GM19099 (cell line): ENCODE results near the gene BCAS1.

Source experiments
- POLR2A ChIP-seq: IDR thresholded peaks from 3 replicates; pipeline ENCODE4 v1.6.1; 2011; ENCODE audit warnings: low read depth; ENCODE audit not compliant: insufficient read length; ENCODE audit errors: extremely low read depth

The BCAS1 gene

GRCh38 chr20:54048891-54049545 lies 21.4 kb downstream of the BCAS1 start:
- TF ChIP-seq POLR2A = no peak

DNA sequence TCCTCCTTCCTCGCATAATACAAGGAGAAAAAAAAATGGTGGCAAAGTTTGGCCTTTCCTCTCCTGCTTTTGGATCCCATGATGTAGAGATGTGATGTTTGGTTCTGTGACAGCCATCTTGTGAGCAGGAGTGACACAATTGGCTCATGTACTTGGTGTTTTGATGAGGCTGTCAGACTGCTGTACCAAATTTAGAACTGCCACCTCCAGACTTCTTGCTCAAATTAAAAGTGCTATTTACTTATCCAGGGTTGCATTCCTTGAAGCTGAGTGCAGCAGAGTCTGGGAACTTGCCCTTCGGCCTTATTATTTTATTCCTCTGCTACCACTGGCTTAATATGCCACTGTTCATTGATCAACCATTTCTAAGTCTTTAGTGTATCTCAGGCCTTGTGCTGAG lies 21.9 kb downstream of the BCAS1 start:
- TF ChIP-seq POLR2A = no peak

DNA sequence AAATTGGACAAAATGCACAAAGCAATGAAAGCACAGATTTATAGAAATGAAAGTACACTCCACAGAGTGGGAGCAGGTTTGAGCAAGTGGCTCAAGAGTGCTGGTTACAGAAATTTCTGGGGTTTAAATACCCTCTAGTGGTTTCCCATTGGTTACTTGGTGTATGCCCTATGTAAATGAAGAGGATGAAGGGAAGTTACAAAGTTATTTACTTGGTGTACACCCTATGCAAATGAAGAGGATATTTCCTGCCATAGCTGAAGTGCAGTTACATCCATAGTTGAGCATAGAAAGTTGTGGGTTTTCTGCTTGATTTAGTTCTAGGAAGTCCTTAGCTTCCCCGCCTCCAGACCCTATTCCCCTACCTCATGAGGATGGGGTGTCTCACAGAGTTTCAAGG lies 22.7 kb downstream of the BCAS1 start:
- TF ChIP-seq POLR2A = no peak

- no peak for TF ChIP-seq POLR2A
These were observed 23.3 kb downstream of the BCAS1 start for GRCh38 chr20:54047048-54047447.

GRCh38 chr20:54044156-54044555 lies 26.2 kb downstream of the BCAS1 start:
- TF ChIP-seq POLR2A = no peak

GRCh38 chr20:54043076-54043967 lies 27.1 kb downstream of the BCAS1 start:
- TF ChIP-seq POLR2A = no peak

- no peak for TF ChIP-seq POLR2A
These were observed 28.4 kb downstream of the BCAS1 start for GRCh38 chr20:54042021-54042420.

- TF ChIP-seq POLR2A = no peak
These were observed 29.1 kb downstream of the BCAS1 start for GRCh38 chr20:54041336-54041735.

DNA sequence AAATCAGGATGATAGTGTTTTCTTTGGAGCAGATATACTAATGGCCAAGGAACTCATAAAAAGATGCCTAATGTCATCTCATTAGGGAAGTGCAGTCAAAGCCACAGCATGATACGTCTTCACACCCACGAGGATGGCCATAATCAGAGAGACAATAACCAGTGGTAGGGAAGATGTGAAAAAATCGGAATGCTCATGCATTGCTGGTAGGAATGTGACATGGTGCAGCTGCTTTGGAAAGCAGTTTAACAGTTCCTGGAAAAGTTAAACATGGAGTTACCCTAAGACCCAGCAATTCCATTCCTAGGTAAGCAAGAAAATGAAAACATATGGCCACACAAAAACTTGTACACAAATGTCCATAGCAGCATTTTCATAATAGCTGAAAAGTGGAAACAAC lies 29.9 kb downstream of the BCAS1 start:
- TF ChIP-seq POLR2A = no peak

DNA sequence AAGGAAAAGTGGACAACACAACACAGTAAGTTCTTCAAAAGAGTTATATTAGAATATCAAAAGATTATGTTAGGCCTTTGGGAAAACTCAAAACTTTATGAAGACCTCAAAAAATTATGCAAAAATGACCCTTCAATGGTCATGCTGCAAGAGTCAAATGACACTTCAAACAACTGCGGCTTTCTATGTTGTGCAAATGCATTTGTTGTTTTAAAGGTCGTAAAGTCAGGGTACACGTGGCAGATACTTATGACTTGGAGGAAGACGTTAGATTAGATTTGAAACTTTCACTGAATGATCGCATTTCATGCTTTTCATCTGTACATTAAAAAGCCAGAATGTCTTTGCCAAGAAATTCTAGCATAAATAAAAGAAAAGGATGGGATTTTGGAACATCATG lies 31.4 kb downstream of the BCAS1 start:
- no peak for TF ChIP-seq POLR2A

GRCh38 chr20:54037525-54037924 lies 32.9 kb downstream of the BCAS1 start:
- no peak for TF ChIP-seq POLR2A

DNA sequence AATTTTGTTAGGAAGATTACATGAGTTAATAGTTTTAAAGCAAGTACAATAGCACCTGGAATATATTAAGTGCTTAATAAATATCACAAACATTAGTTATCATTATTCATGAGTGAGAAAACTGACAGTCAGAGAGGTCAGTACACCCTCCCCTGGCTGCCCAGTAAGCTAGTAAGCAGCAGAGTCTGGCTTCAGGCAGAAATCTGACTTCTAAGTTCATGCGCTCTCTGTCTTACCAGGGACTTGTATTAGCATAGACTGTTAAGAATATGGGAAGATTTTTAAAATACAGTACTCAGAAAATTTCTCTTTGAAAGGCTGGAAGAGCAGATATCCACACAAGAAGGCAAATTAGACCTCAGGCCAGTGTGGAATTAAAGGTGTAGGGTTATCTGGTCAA lies 40.8 kb downstream of the BCAS1 start:
- TF ChIP-seq POLR2A = no peak

DNA sequence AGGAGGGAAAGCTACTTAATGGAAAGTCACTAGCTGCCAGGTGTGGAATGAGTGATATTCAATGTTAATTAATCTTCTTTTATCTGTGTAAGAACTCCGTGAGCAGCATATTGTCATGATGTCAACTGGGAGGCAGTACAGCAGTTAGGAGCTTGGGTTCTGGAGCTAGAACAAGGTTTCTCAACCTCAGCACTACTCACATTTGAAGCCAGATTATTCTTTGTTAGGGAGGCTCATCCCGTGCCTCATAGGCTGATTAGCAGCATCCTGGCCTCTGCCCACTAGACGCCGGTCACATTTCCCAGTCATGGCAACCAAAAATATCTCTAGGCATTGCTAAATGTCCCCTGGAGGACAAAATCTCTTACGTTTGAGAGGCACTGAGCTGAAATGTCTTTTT lies 41.2 kb downstream of the BCAS1 start:
- no peak for TF ChIP-seq POLR2A

DNA sequence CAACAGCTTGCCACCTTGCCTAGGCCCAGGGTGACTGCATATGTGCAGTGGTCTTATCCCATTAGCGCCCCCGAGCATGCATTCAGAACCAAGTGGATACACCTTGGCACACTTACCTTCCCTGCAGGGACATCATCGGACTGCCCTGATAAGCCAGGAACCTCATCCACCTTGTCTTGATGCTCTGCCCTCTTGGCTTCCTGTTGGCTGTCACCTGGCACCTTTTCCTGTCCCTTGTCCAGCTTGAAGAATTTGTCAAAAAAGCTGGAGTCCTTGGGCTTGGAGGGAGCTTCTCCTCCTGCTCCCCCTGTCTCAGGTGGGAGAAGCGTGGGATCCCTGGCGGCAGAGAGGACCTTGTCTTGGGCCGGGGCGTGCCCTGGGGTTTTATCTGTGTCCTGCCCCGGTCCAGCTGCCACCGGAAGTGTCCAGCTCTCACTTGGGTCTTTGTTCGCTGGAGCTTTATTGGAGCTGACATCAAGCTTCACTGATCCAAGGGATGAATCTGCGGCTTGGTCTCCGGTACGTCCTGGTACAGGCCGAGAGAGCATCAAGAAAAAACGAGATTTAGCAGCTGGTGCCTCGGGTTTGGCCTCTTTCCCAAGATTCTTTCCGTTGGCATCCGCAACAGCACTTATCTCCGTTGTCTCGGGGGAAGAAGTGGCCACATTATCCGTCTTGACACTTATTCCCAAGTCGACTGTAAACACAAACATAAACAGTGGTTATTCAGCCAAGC lies 42.0 kb downstream of the BCAS1 start:
- TF ChIP-seq POLR2A = no peak

DNA sequence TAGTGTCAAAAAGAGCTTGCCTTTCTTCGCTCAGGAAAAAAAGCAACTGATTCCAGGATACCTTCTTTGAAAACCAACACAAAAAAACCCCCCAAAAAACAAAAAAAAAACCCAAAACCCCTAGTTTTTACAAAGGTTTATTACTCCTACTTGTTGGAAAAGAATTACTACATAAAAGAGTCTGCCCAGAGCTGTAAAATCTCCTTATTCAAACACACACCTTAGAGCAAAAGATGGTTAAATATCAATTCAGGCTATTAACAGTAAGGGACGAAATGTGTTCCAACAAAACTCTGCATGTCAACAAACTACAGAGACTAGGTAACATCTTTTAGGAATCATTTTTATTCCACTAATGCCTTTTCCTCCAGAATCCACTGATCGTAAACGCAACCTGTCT lies 42.7 kb downstream of the BCAS1 start:
- TF ChIP-seq POLR2A = no peak
